GM19463 (cell line): Measurements from ENCODE around the gene TTYH3.
"Not testable (repeated sequence)": the region's sequence is repeated elsewhere in the genome, so short reads cannot be mapped to it uniquely, and the experiment has no call there.

Experiments
- ATAC-seq: cut with Tn5 transposase; IDR thresholded peaks from one replicate; pipeline ENCODE4 v1.9.1; 2021; ENCODE audit warnings: mild to moderate bottlenecking, moderate library complexity; ENCODE audit not compliant: unreplicated experiment

Gene TTYH3

GRCh38 chr7:2661602-2662272 is 30.0 kb downstream of the TTYH3 start:
- ATAC-seq: no peak

- ATAC-seq: no peak
Observed at GRCh38 chr7:2662273-2663120, 30.7 kb downstream of the TTYH3 start.

- no peak for ATAC-seq
Observed at GRCh38 chr7:2663121-2663886, 31.5 kb downstream of the TTYH3 start.

- no peak for ATAC-seq
Observed at GRCh38 chr7:2663960-2664359, 32.2 kb downstream of the TTYH3 start.

- no peak for ATAC-seq
Observed at GRCh38 chr7:2665359-2665791, 33.6 kb downstream of the TTYH3 start.

- no peak for ATAC-seq
Observed at GRCh38 chr7:2666155-2666554, 34.4 kb downstream of the TTYH3 start.

GRCh38 chr7:2666588-2667250 is 34.9 kb downstream of the TTYH3 start:
- ATAC-seq: no peak

DNA sequence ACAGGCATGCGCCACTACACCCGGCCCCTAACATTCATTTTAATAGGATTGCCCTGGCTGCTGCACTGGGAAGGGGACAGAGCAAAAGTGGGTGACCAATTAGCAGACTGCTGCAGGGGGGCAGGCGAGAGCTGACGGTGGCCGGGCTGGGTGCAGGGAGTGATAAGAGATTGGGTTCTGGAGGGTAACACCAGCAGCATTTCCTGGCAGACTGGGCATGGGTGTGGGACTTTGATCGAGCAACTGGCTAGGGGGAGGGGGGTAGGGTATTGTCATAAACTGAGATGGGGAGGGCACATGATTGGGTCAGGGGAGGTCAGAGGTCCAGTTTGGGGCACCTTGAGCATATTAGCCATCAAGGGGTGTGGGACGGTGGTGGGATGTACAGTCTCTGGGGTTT is 36.1 kb downstream of the TTYH3 start:
- no peak for ATAC-seq

DNA sequence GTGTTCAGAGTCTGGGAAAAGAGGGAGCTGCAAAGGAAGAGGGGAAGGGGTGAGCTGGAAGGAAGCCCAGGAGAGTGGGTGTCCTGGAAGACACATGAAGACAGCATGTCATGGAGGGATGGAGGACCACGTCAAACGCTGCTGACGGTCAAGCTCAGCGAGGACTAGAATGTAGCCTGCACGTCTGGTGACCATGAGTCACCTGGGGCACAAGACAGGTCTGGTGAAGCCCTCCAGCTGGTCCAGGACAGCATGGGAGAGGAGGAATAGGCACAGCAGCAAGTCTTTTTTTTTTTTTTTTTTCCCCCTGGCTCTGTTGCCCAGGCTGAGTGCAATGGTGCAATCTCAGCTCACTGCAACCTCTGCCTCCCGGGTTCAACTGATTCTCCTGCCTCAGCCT is 36.6 kb downstream of the TTYH3 start:
- no peak for ATAC-seq

- no peak for ATAC-seq
Observed at GRCh38 chr7:2670171-2670570, 38.4 kb downstream of the TTYH3 start.

DNA sequence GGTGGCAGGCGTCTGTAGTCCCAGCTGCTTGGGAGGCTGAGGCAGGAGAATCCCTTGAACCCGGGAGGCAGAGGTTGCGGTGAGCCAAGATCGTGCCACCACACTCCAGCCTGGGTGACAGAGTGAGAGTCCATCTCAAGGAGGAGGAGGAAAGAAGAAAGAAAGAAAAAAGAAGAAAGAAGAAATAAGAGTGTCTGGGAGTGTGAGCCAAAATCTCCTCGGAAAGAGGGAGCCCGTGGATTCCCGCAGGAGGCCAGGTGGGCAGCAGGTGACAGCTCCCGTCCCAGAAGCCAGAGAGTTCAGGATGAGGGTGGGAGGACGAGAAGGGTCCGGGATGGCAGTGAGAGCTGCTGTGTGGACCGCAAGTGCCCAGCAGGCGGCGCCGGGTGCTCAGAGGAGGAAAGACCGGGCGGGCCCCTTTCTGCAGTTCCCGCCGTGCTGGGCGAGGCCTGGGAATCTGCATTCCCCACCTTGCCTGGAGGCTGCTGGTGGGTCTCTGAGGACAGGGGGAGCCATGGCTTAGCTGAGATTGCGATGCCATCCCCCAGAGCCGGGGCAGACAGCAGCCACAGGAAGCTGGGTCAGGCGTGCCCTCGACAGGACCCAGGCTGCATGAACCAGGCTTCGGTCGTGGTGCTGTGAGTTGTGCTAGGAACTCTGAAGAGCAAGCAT is 39.1 kb downstream of the TTYH3 start:
- ATAC-seq: peak; percentile 69

- not testable (repeated sequence) for ATAC-seq
Observed at GRCh38 chr7:2673214-2673613, 41.4 kb downstream of the TTYH3 start.

DNA sequence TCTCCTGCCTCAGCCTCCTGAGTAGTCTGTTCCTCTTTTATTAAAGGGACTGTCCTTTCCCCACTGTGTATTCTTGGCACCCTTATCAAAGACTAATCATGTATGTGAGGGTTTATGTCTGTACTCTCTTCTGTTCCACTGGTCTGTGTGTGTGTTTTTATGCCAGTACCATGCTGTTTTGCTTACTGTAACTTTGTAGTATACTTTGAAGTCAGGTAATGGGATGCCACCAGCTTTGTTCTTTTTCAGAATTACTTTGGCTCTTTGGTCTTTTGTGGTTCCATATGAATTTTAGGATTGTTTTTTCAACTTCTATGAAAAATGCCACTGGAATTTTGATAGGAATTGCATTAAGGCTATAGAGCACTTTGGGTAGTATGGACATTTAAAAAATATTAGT is 42.1 kb downstream of the TTYH3 start:
- ATAC-seq: no peak

- no peak for ATAC-seq
Observed at GRCh38 chr7:2675256-2675764, 43.5 kb downstream of the TTYH3 start.

GRCh38 chr7:2676576-2676975 is 44.8 kb downstream of the TTYH3 start:
- ATAC-seq: not testable (repeated sequence)

- not testable (repeated sequence) for ATAC-seq
Observed at GRCh38 chr7:2678454-2678853, 46.7 kb downstream of the TTYH3 start.

DNA sequence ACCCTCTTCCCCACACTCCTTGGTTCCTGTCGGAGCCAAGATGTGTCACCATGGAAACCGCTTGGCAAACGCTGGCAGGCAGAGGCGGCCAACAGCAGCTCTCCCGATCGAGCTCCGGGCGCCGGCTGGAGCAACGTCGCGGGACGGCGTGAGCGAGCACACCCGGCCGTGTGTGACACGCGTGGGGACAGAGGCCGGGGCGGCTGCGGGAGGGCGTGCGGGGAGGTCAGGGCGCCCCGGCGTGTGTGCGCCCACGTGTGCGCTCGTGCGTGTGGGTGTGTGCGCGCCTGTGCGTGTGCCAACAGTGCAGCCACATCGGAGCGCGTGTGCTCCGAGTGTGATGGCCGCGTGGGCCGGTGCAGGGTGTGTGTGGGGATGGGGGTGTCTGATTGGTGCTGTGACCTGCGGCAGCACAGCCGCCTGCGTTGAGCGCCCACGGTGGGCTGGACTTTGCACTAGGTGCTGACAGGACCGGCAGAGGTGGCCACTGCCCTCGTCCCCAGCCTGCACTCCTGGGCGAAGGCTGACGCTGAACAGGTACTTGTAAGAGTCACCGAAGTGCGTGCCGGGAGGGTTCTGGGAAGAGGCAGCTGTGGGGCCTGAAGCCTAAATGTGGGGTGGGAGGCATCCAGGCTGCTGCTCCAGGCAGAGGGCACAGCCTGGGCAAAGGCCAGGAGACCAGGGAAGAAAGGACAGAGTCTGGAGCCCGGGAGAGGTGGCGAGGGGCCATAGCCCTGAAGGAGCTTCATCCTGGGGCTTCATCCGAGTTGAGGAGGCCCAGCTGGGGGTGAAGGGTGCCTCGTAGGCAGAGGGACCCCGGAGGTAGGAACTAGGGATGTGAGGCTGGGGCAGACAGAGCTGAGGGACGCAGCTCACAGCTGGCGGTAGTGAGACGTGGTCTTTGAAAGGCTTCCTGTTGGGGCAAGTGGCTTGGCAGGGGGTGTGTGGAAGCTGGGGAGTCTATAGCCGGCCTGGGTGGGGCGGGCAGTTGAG is 47.6 kb downstream of the TTYH3 start:
- not testable (repeated sequence) for ATAC-seq

DNA sequence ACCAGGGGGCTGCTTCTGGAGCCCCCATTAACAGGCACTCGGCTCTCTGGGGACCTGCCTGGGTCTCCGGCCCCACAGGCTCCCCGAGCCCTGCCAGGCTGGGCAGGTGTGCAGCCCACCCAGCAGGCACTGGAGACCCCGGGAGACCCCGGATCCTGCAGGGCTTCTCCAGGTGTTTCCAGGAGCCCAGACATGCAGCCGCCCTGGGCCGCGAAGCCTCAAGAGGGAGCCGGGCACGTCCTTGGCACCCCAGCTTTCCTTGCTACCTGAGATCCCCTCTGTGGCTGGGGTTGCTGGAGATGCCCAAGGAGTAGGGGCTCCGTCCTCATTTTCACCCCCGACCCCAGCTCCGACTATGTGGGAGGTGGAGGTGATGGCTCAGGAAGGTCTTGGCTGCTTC is 48.5 kb downstream of the TTYH3 start:
- no peak for ATAC-seq
